Muscle of leg (tissue), 11 donors: Measurements from ENCODE around the gene RBM5. TPM values are rescaled to one million over a fixed set of nuclear protein-coding genes. Genes with fewer than 3 reads are reported as not detected.

Experiments used
- DNase-seq: peaks from one replicate; pipeline ENCODE4 v3.0.0; 2013
- H3K27ac ChIP-seq: one replicate; pipeline ENCODE4 v1.5.1; 2013; ENCODE audit warnings: mild to moderate bottlenecking, low read length, control low read depth
- H3K27me3 ChIP-seq: one replicate; pipeline ENCODE4 v1.6.1; 2013; ENCODE audit warnings: low read length; ENCODE audit not compliant: control insufficient read depth, insufficient read depth
- H3K36me3 ChIP-seq: one replicate; pipeline ENCODE4 v1.6.1; 2013; ENCODE audit warnings: low read length; ENCODE audit not compliant: control insufficient read depth, insufficient read depth
- H3K4me1 ChIP-seq: one replicate; pipeline ENCODE4 v1.6.1; 2013; ENCODE audit warnings: low read length; ENCODE audit not compliant: control insufficient read depth, insufficient read depth
- H3K4me3 ChIP-seq: one replicate; pipeline ENCODE4 v1.5.1; 2013; ENCODE audit warnings: low read length, control low read depth
- H3K9me3 ChIP-seq: replicated peaks from 2 replicates; pipeline ENCODE4 v1.6.1; 2013; ENCODE audit warnings: low read depth, low read length; ENCODE audit not compliant: control insufficient read depth
- WGBS: methylation state at CpG from one replicate; pipeline ENCODE4 v1.1.5; 2013; ENCODE audit warnings: missing lambda C conversion rate; ENCODE audit not compliant: insufficient coverage; 5-methylcytosine and 5-hydroxymethylcytosine counted together
- polyA plus RNA-seq, 8 donors: library from polyadenylated mRNA; unstranded; fragments of 120-200 nt; gene quantifications; one replicate each; pipeline versions ENCODE4 v1.2.1 to v1.2.3, GENCODE V29; 2013; ENCODE audit warnings: inconsistent platforms in 1 of 8, low replicate concordance in 1 of 8; ENCODE audit not compliant: insufficient read length in 8 of 8, insufficient read depth in 1 of 8
- total RNA-seq: library from RNA; stranded (reverse); fragments of 120-200 nt; gene quantifications from one replicate; pipeline ENCODE4 v1.2.4, GENCODE V29; 2013

RBM5 gene
- total and polyA plus RNA-seq, 9 donors = 126 to 206 (median 161) TPM

GRCh38 chr3:50125541-50126286 lies 37.0 kb downstream of the RBM5 start:
- WGBS = 32% methylated on average over 2 of the region's 9 CpGs
- Histone ChIP-seq H3K4me1 (peaks cover 59% of the 10 kb centered on the region), H3K9me3 (no peaks in the 10 kb centered on the region), H3K36me3 (peaks cover 8% of the 10 kb centered on the region), H3K4me3 (no peak overlapping the region), H3K27ac (no peak overlapping the region), H3K27me3 (peaks cover 2% of the 10 kb centered on the region)
- no peak for DNase-seq

GRCh38 chr3:50126287-50127211 lies 37.8 kb downstream of the RBM5 start:
- no peak overlapping the region for H3K27ac ChIP-seq
- peak; percentile 42 for DNase-seq
- H3K4me3 ChIP-seq = no peak overlapping the region
- H3K36me3 ChIP-seq = no peaks in the 10 kb centered on the region
- peaks cover 2% of the 10 kb centered on the region for H3K27me3 ChIP-seq
- no peaks in the 10 kb centered on the region for H3K9me3 ChIP-seq
- WGBS = 64% methylated on average over 10 of the region's 16 CpGs
- H3K4me1 ChIP-seq = peaks cover 51% of the 10 kb centered on the region

- Histone ChIP-seq H3K27ac (no peak overlapping the region), H3K4me1 (peaks cover 44% of the 10 kb centered on the region), H3K4me3 (no peak overlapping the region), H3K36me3 (no peaks in the 10 kb centered on the region), H3K27me3 (peaks cover 2% of the 10 kb centered on the region), H3K9me3 (no peaks in the 10 kb centered on the region)
- no peak for DNase-seq
- 90% methylated on average over 5 of the region's 8 CpGs for WGBS
These were observed 38.6 kb downstream of the RBM5 start for GRCh38 chr3:50127251-50127691.

- Histone ChIP-seq H3K27ac (no peak overlapping the region), H3K9me3 (no peaks in the 10 kb centered on the region), H3K4me3 (no peak overlapping the region), H3K36me3 (no peaks in the 10 kb centered on the region), H3K27me3 (peaks cover 2% of the 10 kb centered on the region), H3K4me1 (peaks cover 40% of the 10 kb centered on the region)
- DNase-seq = no peak
- 46% methylated on average over 3 of the region's 4 CpGs for WGBS
These were observed 39.3 kb downstream of the RBM5 start for GRCh38 chr3:50128001-50128400.

- H3K27ac ChIP-seq = no peak overlapping the region
- WGBS = no CpG with 5 or more reads among the region's 2 CpGs
- DNase-seq = no peak
- H3K9me3 ChIP-seq = no peaks in the 10 kb centered on the region
- H3K4me3 ChIP-seq = no peak overlapping the region
- H3K27me3 ChIP-seq = peaks cover 2% of the 10 kb centered on the region
- no peaks in the 10 kb centered on the region for H3K36me3 ChIP-seq
- H3K4me1 ChIP-seq = peaks cover 19% of the 10 kb centered on the region
These were observed 41.7 kb downstream of the RBM5 start for GRCh38 chr3:50130436-50130835.

GRCh38 chr3:50132421-50133282 lies 43.9 kb downstream of the RBM5 start:
- Histone ChIP-seq H3K27me3 (peaks cover 2% of the 10 kb centered on the region), H3K4me3 (no peak overlapping the region)
- 66% methylated on average over 2 of the region's 6 CpGs for WGBS

GRCh38 chr3:50133283-50133615 lies 44.5 kb downstream of the RBM5 start:
- Histone ChIP-seq H3K27ac (no peak overlapping the region), H3K4me3 (no peak overlapping the region), H3K36me3 (no peaks in the 10 kb centered on the region), H3K9me3 (no peaks in the 10 kb centered on the region), H3K4me1 (peaks cover 18% of the 10 kb centered on the region), H3K27me3 (peaks cover 2% of the 10 kb centered on the region)
- WGBS = 48% methylated on average over 3 of the region's 4 CpGs
- DNase-seq = no peak

More at GRCh38 chr3:50132421-50133282, 43.9 kb downstream of the RBM5 start:
- no peaks in the 10 kb centered on the region for H3K36me3 ChIP-seq
- no peak for DNase-seq
- peaks cover 12% of the 10 kb centered on the region for H3K4me1 ChIP-seq
- H3K27ac ChIP-seq = no peak overlapping the region
- no peaks in the 10 kb centered on the region for H3K9me3 ChIP-seq

- H3K4me3 ChIP-seq = no peak overlapping the region
- H3K9me3 ChIP-seq = no peaks in the 10 kb centered on the region
- peaks cover 30% of the 10 kb centered on the region for H3K4me1 ChIP-seq
- no peak for DNase-seq
- no CpG with 5 or more reads among the region's 2 CpGs for WGBS
- no peak overlapping the region for H3K27ac ChIP-seq
- H3K27me3 ChIP-seq = peaks cover 4% of the 10 kb centered on the region
- H3K36me3 ChIP-seq = no peaks in the 10 kb centered on the region
These were observed 45.6 kb downstream of the RBM5 start for GRCh38 chr3:50134367-50134766.

GRCh38 chr3:50135964-50136363 lies 47.2 kb downstream of the RBM5 start:
- WGBS = 81% methylated on average over 5 of the region's 5 CpGs
- H3K4me1 ChIP-seq = peaks cover 35% of the 10 kb centered on the region
- no peak overlapping the region for H3K4me3 ChIP-seq
- H3K36me3 ChIP-seq = no peaks in the 10 kb centered on the region
- peaks cover 5% of the 10 kb centered on the region for H3K27me3 ChIP-seq
- H3K27ac ChIP-seq = no peak overlapping the region
- DNase-seq = no peak
- H3K9me3 ChIP-seq = no peaks in the 10 kb centered on the region
